GM19372 (cell line): ENCODE results near the gene TAC3.

ENCODE experiments used
- ATAC-seq: cut with Tn5 transposase; IDR thresholded peaks from one replicate; pipeline ENCODE4 v1.9.1; 2021; ENCODE audit warnings: mild to moderate bottlenecking, low read depth, moderate library complexity; ENCODE audit not compliant: unreplicated experiment

TAC3 gene

DNA sequence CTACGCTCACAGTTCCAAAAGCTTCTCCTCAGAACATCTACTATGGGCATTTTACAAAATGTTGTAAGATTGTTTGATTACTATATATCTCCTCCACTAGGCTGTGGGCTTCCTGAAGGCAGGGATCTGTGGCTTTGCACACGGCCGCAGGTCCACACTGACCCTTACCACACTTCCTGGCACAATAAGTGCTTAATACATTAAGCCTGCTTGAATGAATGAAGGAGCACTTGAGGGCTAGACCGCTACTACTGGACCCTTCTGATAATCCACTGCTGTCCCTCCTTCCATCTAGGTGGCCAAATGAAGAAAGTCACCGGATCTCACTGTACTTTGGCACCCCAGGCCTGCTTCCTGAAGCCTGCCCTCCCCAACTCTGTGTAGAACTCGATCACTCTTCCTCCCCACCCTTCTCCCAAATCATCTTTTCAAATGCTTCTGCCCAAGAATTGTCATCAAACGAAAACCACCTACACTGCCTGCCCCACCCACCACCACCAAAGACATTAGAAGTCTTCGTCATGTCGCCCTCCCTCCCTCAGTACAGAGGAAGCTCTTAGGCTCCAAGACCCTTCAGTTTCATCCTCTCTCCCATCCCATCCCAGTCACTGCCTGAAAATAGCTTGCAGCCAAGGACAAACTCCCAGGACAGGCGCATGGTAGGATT is 9.4 kb downstream of the TAC3 start:
- ATAC-seq: no peak

DNA sequence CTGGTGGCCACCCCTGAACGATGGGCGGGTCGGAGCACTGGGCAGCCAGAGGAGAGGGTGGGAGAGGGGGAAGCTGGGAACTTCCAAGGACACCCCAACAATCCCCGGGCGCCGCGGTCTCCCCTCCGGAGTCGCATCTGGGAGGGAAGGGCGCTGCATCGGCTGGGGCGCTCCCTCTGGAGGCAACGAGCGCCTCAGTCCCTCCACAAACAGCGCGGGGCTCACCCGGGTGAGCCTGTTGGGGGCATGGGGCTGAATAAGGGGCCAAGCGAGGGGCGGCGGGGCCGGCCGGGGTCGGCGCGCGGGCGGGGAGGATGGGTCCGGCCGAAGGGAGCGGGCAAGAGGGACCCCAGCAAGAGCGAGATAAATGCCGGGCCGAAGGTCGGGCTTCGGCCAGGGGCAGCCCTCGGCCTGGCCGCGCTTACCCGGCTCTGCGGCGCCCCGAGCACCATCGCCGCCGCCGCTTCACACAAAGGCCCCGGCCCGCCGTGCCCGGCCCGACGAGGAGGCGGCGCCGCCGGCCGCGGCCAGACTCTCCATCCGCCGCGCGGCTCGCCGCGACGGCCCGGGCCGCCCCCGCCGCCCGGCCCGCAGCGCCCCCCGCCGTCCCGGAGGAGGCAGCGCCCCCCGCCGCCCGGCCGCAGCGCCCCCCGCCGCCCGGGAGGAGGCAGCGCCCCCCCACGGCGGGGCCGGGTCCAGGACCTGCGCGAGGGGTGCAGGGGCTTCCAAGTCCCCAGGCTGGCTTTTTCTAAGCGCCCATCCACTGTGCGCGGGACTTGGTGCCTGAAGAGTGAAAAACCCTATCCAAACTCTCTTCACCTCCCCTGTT is 10.1 kb downstream of the TAC3 start, which contains the start of gene ZBTB39:
Gene ZBTB39 (minus strand): TSS at position 567 of the 829 bp plus-strand sequence. CDS start 1,629 bp downstream, outside the sequence.
- peak; percentile 71 for ATAC-seq

GRCh38 chr12:57004651-57005050 is 11.7 kb downstream of the TAC3 start:
- ATAC-seq: no peak

GRCh38 chr12:57003395-57003794 is 12.9 kb downstream of the TAC3 start:
- ATAC-seq: no peak

GRCh38 chr12:57001448-57001906 is 14.9 kb downstream of the TAC3 start:
- ATAC-seq: no peak

DNA sequence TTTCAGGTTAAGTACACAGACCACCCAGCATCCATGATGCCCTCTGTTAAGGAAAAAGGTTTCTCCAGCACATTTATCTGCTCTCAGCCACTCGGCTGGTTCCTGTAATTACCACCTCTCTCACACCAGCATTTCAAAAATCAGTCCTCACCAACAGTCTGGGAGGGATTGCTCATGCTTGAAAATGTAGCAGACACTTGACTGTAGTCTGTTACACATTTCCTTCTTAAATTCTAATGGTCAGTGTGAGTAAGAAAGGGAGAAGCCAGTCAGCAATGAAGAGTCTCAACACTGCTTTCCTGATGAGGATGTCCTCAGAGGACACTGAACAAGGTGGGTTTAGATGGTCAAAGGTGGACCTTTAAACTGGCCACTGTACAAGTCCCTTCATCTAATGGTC is 15.9 kb downstream of the TAC3 start:
- ATAC-seq: no peak

DNA sequence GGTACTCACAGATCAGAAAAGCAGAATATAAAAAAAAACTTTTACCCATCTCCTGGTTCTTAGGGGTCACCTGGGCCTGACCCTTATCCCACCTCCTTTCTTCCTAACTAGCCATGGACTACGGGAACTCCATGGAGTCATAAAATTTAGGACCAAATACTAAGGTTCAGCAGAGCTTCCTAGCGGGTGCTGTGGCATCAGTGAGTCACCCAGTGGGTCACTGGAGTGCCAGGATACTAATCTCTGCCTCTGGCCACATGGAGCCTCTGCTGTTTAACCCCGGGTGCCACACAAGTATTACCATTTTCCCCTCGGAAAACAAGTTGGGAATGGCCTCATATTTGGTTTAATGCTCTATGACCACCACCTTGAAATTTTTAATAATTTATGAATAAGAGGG is 16.9 kb downstream of the TAC3 start:
- no peak for ATAC-seq

GRCh38 chr12:56998981-56999380 is 17.3 kb downstream of the TAC3 start:
- peak; percentile 85 for ATAC-seq

DNA sequence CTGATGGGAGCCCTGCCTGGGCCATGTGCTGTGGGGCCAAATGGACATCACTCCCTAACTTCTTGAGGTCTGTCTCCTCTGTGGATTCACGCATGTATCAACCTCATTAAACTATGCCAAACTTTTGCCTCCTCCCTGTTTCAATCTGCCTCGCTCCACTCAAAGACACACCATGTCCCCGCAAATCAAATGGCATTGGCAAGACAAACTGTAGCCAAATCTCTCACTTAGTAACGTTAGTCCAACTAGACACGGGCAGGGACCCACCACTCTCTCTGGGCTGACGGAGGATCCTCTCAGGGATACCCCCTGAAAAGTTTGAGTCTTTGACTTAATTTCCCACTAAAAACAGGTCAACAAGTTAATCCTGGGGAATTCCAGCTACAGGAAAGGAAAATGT is 18.0 kb downstream of the TAC3 start:
- no peak for ATAC-seq

DNA sequence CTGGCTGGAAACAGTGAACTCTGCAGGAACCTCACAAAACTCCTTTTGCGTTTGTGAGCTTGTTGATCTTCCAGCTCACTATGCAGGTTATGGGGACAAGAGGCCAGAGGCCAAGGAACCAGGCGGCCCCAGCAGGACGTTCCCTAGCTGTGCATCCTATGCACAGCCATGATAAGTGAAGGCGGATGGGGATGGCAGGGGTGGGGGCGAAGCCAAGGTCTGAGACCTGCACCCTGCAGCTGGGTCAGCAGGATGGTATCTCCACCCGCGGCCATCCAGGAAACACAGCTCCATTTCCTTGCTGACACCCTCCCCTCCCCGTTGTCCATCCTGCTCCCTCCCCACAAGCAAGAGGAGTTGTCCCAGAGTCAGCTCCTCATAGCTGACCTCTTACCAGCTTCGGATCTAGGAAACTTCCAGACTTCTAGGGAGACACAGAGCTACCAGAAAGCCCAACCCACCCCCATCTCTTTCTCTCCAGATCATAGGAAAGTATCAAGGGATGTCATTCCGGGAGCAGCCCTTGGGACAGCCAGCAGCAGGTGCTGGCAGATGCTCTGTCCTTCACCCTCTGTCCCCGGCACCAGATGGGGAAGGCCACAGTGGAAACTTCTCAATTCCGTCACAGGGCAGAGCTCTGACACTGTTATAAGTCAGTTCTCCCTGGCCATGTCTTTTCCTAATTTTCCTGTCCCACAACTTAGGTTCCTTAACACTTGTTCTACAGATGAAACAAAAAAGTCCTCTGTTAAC is 19.4 kb downstream of the TAC3 start:
- no peak for ATAC-seq

DNA sequence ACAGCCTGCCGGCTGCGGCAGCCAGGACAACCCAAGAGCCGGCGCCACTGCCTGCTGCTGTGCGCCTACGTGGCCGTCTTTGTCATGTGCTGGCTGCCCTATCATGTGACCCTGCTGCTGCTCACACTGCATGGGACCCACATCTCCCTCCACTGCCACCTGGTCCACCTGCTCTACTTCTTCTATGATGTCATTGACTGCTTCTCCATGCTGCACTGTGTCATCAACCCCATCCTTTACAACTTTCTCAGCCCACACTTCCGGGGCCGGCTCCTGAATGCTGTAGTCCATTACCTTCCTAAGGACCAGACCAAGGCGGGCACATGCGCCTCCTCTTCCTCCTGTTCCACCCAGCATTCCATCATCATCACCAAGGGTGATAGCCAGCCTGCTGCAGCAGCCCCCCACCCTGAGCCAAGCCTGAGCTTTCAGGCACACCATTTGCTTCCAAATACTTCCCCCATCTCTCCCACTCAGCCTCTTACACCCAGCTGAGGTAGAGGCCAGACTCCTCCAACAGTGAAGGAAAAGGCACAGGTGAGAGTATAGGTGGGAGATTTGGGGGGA is 20.3 kb downstream of the TAC3 start:
- ATAC-seq: no peak

DNA sequence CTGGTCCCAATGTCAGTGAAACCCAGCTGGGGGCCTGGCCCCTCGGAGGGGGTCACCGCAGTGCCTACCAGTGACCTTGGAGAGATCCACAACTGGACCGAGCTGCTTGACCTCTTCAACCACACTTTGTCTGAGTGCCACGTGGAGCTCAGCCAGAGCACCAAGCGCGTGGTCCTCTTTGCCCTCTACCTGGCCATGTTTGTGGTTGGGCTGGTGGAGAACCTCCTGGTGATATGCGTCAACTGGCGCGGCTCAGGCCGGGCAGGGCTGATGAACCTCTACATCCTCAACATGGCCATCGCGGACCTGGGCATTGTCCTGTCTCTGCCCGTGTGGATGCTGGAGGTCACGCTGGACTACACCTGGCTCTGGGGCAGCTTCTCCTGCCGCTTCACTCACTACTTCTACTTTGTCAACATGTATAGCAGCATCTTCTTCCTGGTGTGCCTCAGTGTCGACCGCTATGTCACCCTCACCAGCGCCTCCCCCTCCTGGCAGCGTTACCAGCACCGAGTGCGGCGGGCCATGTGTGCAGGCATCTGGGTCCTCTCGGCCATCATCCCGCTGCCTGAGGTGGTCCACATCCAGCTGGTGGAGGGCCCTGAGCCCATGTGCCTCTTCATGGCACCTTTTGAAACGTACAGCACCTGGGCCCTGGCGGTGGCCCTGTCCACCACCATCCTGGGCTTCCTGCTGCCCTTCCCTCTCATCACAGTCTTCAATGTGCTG is 21.0 kb downstream of the TAC3 start:
- ATAC-seq: no peak

- no peak for ATAC-seq
These were observed 22.0 kb downstream of the TAC3 start for GRCh38 chr12:56994231-56994746.

DNA sequence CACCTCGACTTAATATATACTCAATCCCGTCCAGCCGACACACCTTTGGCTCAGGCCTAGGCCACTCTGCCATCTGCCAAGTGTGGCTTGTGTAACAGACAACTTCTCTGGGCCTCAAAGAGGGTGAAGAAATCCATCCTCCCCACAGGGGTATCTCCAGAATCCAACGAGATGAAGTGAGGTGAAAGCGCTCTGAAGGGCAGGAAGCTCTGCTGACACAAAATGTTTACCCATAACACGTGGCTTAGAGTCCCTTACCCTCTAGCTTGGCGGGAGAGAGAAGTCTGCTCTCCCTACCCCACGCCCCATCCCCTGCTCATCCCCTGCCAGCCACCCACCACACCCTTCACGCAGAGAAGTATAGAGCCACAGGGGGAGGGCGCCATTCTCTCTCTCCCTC is 23.0 kb downstream of the TAC3 start:
- ATAC-seq: no peak

DNA sequence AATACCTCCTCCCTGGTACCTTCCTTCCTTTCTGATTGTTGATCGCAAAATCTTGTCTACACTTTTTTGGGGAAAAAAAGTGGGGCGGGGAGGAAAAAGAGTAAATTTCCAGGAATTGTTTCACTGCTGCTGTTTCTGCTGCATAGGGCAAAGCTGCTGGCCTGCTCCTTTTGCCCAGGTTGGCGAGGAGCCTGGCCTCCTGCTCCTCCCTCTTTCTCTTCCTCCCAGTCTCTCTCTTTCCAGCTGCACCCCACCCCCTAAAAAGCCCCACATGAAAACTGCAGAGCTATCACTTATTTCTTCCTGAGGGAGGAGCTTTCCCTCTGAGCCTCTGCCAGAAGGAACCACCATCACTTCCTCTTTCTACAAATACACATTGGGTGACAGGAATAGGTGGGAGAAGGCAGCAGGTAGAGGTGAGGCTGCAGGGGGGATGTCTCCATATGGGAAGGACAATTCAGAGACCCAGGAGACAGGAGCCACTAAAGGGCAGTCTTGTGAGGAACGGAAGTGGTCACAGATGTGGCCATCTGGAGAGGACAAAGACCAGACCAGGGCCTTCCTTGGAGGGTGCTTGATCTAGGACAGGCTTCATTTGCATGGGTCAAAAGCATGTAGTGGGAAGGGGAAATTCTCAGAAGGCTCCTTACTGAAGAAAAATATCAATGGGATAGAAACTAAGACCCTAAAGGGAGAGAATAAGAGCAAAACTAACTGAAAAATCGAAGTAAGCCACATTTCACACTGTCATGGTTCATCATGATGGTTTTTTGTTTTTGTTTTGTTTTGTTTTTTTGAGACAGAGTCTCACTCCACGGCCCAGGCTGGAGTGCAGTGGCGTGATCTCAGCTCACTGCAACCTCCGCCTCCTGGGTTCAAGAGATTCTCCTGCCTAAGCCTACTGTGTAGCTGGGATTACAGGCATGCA is 24.7 kb downstream of the TAC3 start:
- no peak for ATAC-seq

GRCh38 chr12:56990648-56991318 is 25.5 kb downstream of the TAC3 start:
- ATAC-seq: no peak

DNA sequence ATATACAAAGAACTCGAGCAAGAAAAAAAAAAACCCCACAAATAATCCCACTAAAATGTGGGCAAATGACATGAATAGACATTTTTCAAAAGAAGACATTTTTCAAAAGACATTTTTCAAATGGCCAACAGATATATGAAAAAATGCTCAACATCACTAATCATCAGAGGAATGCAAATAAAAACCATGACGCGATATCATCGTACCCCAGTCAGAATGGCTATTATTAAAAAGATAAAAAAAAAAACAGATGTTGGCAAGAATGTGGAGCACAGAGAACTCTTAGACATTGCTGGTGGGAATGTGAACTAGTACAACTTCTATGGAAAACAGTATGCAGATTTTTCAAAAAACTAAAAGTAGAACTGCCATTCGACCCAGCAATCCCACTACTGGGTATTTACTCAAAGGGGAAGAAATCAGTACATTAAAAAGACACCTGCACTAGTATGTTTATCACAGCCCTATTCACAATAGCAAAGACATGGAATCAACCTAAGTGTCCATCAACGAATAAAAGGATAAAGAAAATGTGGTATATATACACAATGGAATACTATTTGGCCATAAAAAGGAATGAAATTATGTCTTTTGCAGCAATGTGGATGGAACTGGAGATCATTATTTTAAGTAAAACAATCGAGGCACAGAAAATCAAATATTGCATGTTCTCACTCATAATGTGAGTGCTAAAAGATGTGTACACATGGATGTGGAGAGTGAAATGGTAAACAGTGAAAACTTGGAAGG is 26.3 kb downstream of the TAC3 start:
- no peak for ATAC-seq
